Ovary (tissue), 3 donors: ENCODE data around the gene DDX28.

ENCODE experiments used
- CTCF ChIP-seq, 3 donors: fragments of 450-650 bp in 2 of 3; fragments of 200-600 bp in 1 of 3; IDR thresholded peaks; one replicate each; pipeline versions ENCODE4 v1.5.1 to v1.8.0; 2016 to 2022; ENCODE audit warnings: antibody characterized with exemption in 3 of 3, mild to moderate bottlenecking in 1 of 3
- POLR2A ChIP-seq: fragments of 450-650 bp; IDR thresholded peaks from one replicate; pipeline ENCODE4 v1.6.1; 2017; ENCODE audit warnings: antibody characterized with exemption, mild to moderate bottlenecking, moderate library complexity
- donor health status: DM: no; HTN: no; CAD: no.

GRCh38 chr16:68000450-68000849 lies 22.6 kb downstream of the DDX28 start:
- TF ChIP-seq CTCF (IDR thresholded peaks at IDR 0.05) = no peak
- no peak for TF ChIP-seq POLR2A
